IMR-90 (cell line): ENCODE data around the gene SMIM41. TPM values are rescaled to one million over a fixed set of nuclear protein-coding genes. Genes with fewer than 3 reads are reported as not detected.

Experiments used
- ATAC-seq: fragments of 200-7000 bp; cut with Tn5 transposase; 2 replicates; pipeline ENCODE4 v1.9.1; 2020; ENCODE audit warnings: low read depth, mild to moderate bottlenecking, moderate library complexity
- BruUV-seq: library from RNA; stranded (reverse); fragments of 400-500 nt; replicated peaks from 2 replicates; lab custom pipeline; 2021; lab: Mats Ljungman, UMichigan
- CTCF ChIA-PET: fragments of 300-600 bp; formaldehyde crosslinking; extraction: SDS; loops from one replicate; lab custom pipeline; 2021; ENCODE audit warnings: antibody characterized with exemption; lab: Yijun Ruan, JAX
- POLR2A ChIA-PET: fragments of 300-600 bp; sonication (Branson Sonifier 250); formaldehyde crosslinking; loops from one replicate; lab custom pipeline; 2022; ENCODE audit warnings: antibody characterized with exemption; ENCODE audit not compliant: unreplicated experiment; lab: Charles Lee
- DNase-seq: peaks from one replicate; pipeline ENCODE4 v3.0.0; 2013
- H2AFZ ChIP-seq: replicated peaks from 2 replicates; pipeline ENCODE3; 2013; ENCODE audit warnings: low read length, mild to moderate bottlenecking; ENCODE audit not compliant: poor library complexity
- H2AK5ac ChIP-seq: 2 replicates; pipeline ENCODE4 v1.6.1; 2013; ENCODE audit warnings: low read depth, low read length, inconsistent platforms
- H2AK9ac ChIP-seq: replicated peaks from 2 replicates; pipeline ENCODE3; 2013; ENCODE audit warnings: mild to moderate bottlenecking, low read depth, low read length, moderate library complexity; ENCODE audit not compliant: poor library complexity
- H2BK120ac ChIP-seq: 2 replicates; pipeline ENCODE4 v1.6.1; 2013; ENCODE audit warnings: low read depth, low read length, inconsistent platforms
- H2BK15ac ChIP-seq: 3 replicates; pipeline ENCODE4 v1.6.1; 2013; ENCODE audit warnings: low read depth, low read length, inconsistent platforms
- H2BK20ac ChIP-seq: 2 replicates; pipeline ENCODE4 v1.6.1; 2013; ENCODE audit warnings: low read depth, mild to moderate bottlenecking, inconsistent platforms, low read length, moderate library complexity
- H2BK5ac ChIP-seq: 2 replicates; pipeline ENCODE4 v1.6.1; 2013; ENCODE audit warnings: mild to moderate bottlenecking, low read depth, low read length, inconsistent platforms; ENCODE audit not compliant: poor library complexity, severe bottlenecking
- H3K14ac ChIP-seq: replicated peaks from 2 replicates; pipeline ENCODE4 v1.6.1; 2013; ENCODE audit warnings: low read depth, low read length, inconsistent platforms
- H3K18ac ChIP-seq: 2 replicates; pipeline ENCODE4 v1.6.1; 2013; ENCODE audit warnings: low read depth, low read length, control low read depth
- H3K23ac ChIP-seq: 2 replicates; pipeline ENCODE4 v1.6.1; 2013; ENCODE audit warnings: low read depth, low read length, inconsistent platforms
- H3K27ac ChIP-seq: 2 replicates; pipeline ENCODE4 v1.5.1; 2013; ENCODE audit warnings: mild to moderate bottlenecking, control low read depth, low read length; ENCODE audit not compliant: insufficient read depth
- H3K27me3 ChIP-seq: 2 replicates; pipeline ENCODE4 v1.6.1; 2013; ENCODE audit warnings: low read length; ENCODE audit not compliant: control insufficient read depth, insufficient read depth
- H3K36me3 ChIP-seq: 2 replicates; pipeline ENCODE4 v1.6.1; 2013; ENCODE audit warnings: low read length, mixed read lengths; ENCODE audit not compliant: control insufficient read depth, insufficient read depth
- H3K4ac ChIP-seq: 2 replicates; pipeline ENCODE4 v1.6.1; 2013; ENCODE audit warnings: low read depth, low read length, inconsistent platforms
- H3K4me1 ChIP-seq: 2 replicates; pipeline ENCODE4 v1.6.1; 2013; ENCODE audit warnings: low read length, mixed read lengths; ENCODE audit not compliant: control insufficient read depth, insufficient read depth
- H3K4me2 ChIP-seq: 2 replicates; pipeline ENCODE4 v1.6.1; 2013; ENCODE audit warnings: low read depth, mild to moderate bottlenecking, control low read depth, low read length, moderate library complexity
- H3K4me3 ChIP-seq: 2 replicates; pipeline ENCODE4 v1.5.1; 2013; ENCODE audit warnings: low read depth, mild to moderate bottlenecking, control low read depth, low read length, moderate library complexity; ENCODE audit not compliant: insufficient read depth
- H3K56ac ChIP-seq: 2 replicates; pipeline ENCODE4 v1.6.1; 2013; ENCODE audit warnings: low read length, inconsistent platforms; ENCODE audit not compliant: insufficient read depth; ENCODE audit errors: extremely low read depth
- H3K79me1 ChIP-seq, 2 experiments: 2 replicates each; pipeline ENCODE4 v1.6.1; 2013; ENCODE audit warnings: low read length in 2 of 2, inconsistent platforms in 1 of 2, low read depth in 1 of 2
- H3K9ac ChIP-seq: 2 replicates; pipeline ENCODE4 v1.6.1; 2013; ENCODE audit warnings: low read depth, low read length, control low read depth
- H3K9me1 ChIP-seq: 2 replicates; pipeline ENCODE4 v1.6.1; 2013; ENCODE audit warnings: low read length, inconsistent platforms; ENCODE audit not compliant: insufficient read depth
- H3K9me3 ChIP-seq: 2 replicates; pipeline ENCODE4 v1.6.1; 2013; ENCODE audit warnings: low read length; ENCODE audit not compliant: control insufficient read depth, insufficient read depth
- H4K20me1 ChIP-seq: 2 replicates; pipeline ENCODE4 v1.6.1; 2013; ENCODE audit warnings: low read length, inconsistent platforms; ENCODE audit not compliant: insufficient read depth
- H4K5ac ChIP-seq: 2 replicates; pipeline ENCODE4 v1.6.1; 2013; ENCODE audit warnings: mild to moderate bottlenecking, low read depth, low read length, control low read depth
- H4K8ac ChIP-seq, 2 experiments: 2 replicates each; pipeline ENCODE4 v1.6.1; 2013; ENCODE audit warnings: low read depth in 2 of 2, low read length in 2 of 2, control low read depth in 1 of 2, inconsistent platforms in 1 of 2
- H4K91ac ChIP-seq: 2 replicates; pipeline ENCODE4 v1.6.1; 2013; ENCODE audit warnings: low read depth, low read length, inconsistent platforms; ENCODE audit not compliant: insufficient read depth
- BHLHE40 ChIP-seq: fragments of 150-350 bp; IDR thresholded peaks from 2 replicates; pipeline ENCODE4 v1.6.1; 2016; ENCODE audit warnings: mild to moderate bottlenecking, low read depth, low read length
- CEBPB ChIP-seq: IDR thresholded peaks from 2 replicates; pipeline ENCODE4 v1.6.1; 2012; ENCODE audit warnings: low read depth, low read length, improper control_type of control experiment
- CHD1 ChIP-seq: IDR thresholded peaks from 2 replicates; pipeline ENCODE4 v1.6.1; 2012; ENCODE audit warnings: low read depth, low read length, improper control_type of control experiment
- CTCF ChIP-seq: conservative IDR thresholded peaks from 2 replicates; pipeline ENCODE4 v1.5.1; 2012; ENCODE audit warnings: mild to moderate bottlenecking, low read depth, low read length, improper control_type of control experiment
- MAFK ChIP-seq: IDR thresholded peaks from 2 replicates; pipeline ENCODE4 v1.6.1; 2012; ENCODE audit warnings: low read depth, low read length, improper control_type of control experiment
- MXI1 ChIP-seq: IDR thresholded peaks from 2 replicates; pipeline ENCODE4 v1.6.1; 2012; ENCODE audit warnings: low read depth, mild to moderate bottlenecking, low read length, moderate library complexity, borderline replicate concordance
- NFE2L2 ChIP-seq: fragments of 150-350 bp; IDR thresholded peaks from 2 replicates; pipeline ENCODE4 v1.6.1; 2016; ENCODE audit warnings: low read depth, mild to moderate bottlenecking, low read length
- POLR2A ChIP-seq: IDR thresholded peaks from 2 replicates; pipeline ENCODE4 v1.6.1; 2012; ENCODE audit warnings: mild to moderate bottlenecking, low read depth, low read length
- RAD21 ChIP-seq: IDR thresholded peaks from 2 replicates; pipeline ENCODE4 v1.6.1; 2012; ENCODE audit warnings: low read length, improper control_type of control experiment
- RCOR1 ChIP-seq: IDR thresholded peaks from 2 replicates; pipeline ENCODE4 v1.6.1; 2012; ENCODE audit warnings: mild to moderate bottlenecking, low read length, improper control_type of control experiment; ENCODE audit not compliant: insufficient replicate concordance
- RFX5 ChIP-seq: IDR thresholded peaks from 2 replicates; pipeline ENCODE4 v1.8.0; 2012; ENCODE audit warnings: low read depth, mild to moderate bottlenecking, low read length, moderate library complexity
- SMC3 ChIP-seq: fragments of 150-350 bp; IDR thresholded peaks from 2 replicates; pipeline ENCODE4 v1.6.1; 2016; ENCODE audit warnings: low read depth, mild to moderate bottlenecking, antibody characterized with exemption, low read length, moderate library complexity
- WGBS, 2 experiments: methylation state at CpG; one replicate each; pipeline versions ENCODE4 v1.1.5 to v1.1.7; 2013; ENCODE audit warnings: missing lambda C conversion rate in 2 of 2; ENCODE audit not compliant: insufficient read length in 1 of 2; ENCODE audit errors: extremely low coverage in 2 of 2; 5-methylcytosine and 5-hydroxymethylcytosine counted together
- dilution Hi-C: fragments of 300-500 bp; cut with HindIII; formaldehyde crosslinking; loops from one replicate; pipeline ENCODE4 v1.14.3; 2018; ENCODE audit warnings: low sequenced_read_pairs; ENCODE audit not compliant: unreplicated experiment
- in situ Hi-C: fragments of 300-500 bp; cut with MboI; formaldehyde crosslinking; loops from 3 replicates; pipeline ENCODE4 v1.14.3; 2019; ENCODE audit warnings: low sequenced_read_pairs, inconsistent platforms, mixed read lengths
- intact Hi-C: fragments of 100-400 bp; cut with micrococcal nuclease; formaldehyde crosslinking; loops from 2 replicates; pipeline ENCODE4 v1.10.0; 2022
- polyA plus RNA-seq, 3 experiments: library from polyadenylated mRNA; depleted of rRNA; stranded (reverse); fragments of >200 nt; gene quantifications; 2 replicates each; pipeline ENCODE4 v1.2.3, GENCODE V29; 2012; ENCODE audit warnings: low replicate concordance in 1 of 3
- total RNA-seq: library from RNA; depleted of rRNA; stranded (reverse); fragments of >200 nt; gene quantifications from 2 replicates; pipeline ENCODE4 v1.2.3, GENCODE V29; 2012
- TF ChIP-seq, protein P1 (sequence below): fragments of 150-350 bp; IDR thresholded peaks from 2 replicates; pipeline ENCODE4 v1.6.1; 2016; ENCODE audit warnings: low read depth, mild to moderate bottlenecking, low read length, moderate library complexity, borderline replicate concordance
- TF ChIP-seq, protein P2 (sequence below): fragments of 150-350 bp; IDR thresholded peaks from 2 replicates; pipeline ENCODE4 v1.6.1; 2017; ENCODE audit warnings: mild to moderate bottlenecking, antibody characterized with exemption, low read length, low read depth

Gene SMIM41
- total and polyA plus RNA-seq, 2 of the 4 experiments (the other 2 are of a cell fraction) = not detected

- WGBS, 2 experiments = no CpG with 5 or more reads among the region's 21 CpGs
- DNase-seq (peak; percentile 44), ATAC-seq (no peak)
- in situ Hi-C loops = no loop called here
- no peak overlapping the region for H4K8ac ChIP-seq
- H2BK15ac ChIP-seq = no peak overlapping the region
- peaks cover 17% of the 10 kb centered on the region for H3K4me1 ChIP-seq
- no peak overlapping the region for H2AK5ac ChIP-seq
- H3K9me1 ChIP-seq = peaks cover 12% of the 10 kb centered on the region; the same call in 1 of the 2 replicates
- H3K36me3 ChIP-seq = peaks cover 46% of the 10 kb centered on the region
- ChIA-PET CTCF (interaction anchor here (0.6 kb wide), 1 partner anchor 596 kb away, joined by 4 read pairs; no protein-coding TSS in a partner anchor), POLR2A (no interaction called here)
- H4K5ac ChIP-seq = no peak overlapping the region
- no peak overlapping the region for H3K56ac ChIP-seq
- peaks cover 46% of the 10 kb centered on the region for H4K20me1 ChIP-seq
- no peak overlapping the region for H4K91ac ChIP-seq
- no peak overlapping the region for H2AFZ ChIP-seq
- no peak overlapping the region for H3K14ac ChIP-seq
- H3K4me3 ChIP-seq = no peak overlapping the region
- dilution Hi-C loops = no loop called here
- H2BK5ac ChIP-seq = no peak overlapping the region
- H3K18ac ChIP-seq = no peak overlapping the region
- no peak overlapping the region for H3K27ac ChIP-seq
- H3K4me2 ChIP-seq = no peak overlapping the region
- no peak overlapping the region for H2AK9ac ChIP-seq
- peaks cover 0 to 50% of the 10 kb centered on the region in 2 experiments; a peak in 2 of 4 replicates for H3K79me1 ChIP-seq
- H2BK20ac ChIP-seq = no peak overlapping the region
- H3K9ac ChIP-seq = no peak overlapping the region
- no peak overlapping the region for H3K4ac ChIP-seq
- no TSS peak for BruUV-seq
- H2BK120ac ChIP-seq = no peak overlapping the region
- H3K9me3 ChIP-seq = no peaks in the 10 kb centered on the region
- intact Hi-C loops = no loop called here
- H3K27me3 ChIP-seq = no peaks in the 10 kb centered on the region
- no peak overlapping the region for H3K23ac ChIP-seq
- TF ChIP-seq SMC3 = no peak
- TF ChIP-seq, protein P1, sequence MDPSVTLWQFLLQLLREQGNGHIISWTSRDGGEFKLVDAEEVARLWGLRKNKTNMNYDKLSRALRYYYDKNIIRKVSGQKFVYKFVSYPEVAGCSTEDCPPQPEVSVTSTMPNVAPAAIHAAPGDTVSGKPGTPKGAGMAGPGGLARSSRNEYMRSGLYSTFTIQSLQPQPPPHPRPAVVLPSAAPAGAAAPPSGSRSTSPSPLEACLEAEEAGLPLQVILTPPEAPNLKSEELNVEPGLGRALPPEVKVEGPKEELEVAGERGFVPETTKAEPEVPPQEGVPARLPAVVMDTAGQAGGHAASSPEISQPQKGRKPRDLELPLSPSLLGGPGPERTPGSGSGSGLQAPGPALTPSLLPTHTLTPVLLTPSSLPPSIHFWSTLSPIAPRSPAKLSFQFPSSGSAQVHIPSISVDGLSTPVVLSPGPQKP = no peak
- TF ChIP-seq RFX5 = no peak
- TF ChIP-seq MAFK = no peak
- TF ChIP-seq CTCF = no peak
- no peak for TF ChIP-seq RAD21
- no peak for TF ChIP-seq RCOR1
- TF ChIP-seq MXI1 = no peak
- no peak for TF ChIP-seq NFE2L2
- 0 out of 2 replicates have a peak, but pooled peaks have one; percentile 11 for TF ChIP-seq BHLHE40
- TF ChIP-seq POLR2A = peak; percentile 84
- no peak; the same call in 1 of the 2 replicates for TF ChIP-seq CHD1
- no peak for TF ChIP-seq CEBPB
- TF ChIP-seq, protein P2, sequence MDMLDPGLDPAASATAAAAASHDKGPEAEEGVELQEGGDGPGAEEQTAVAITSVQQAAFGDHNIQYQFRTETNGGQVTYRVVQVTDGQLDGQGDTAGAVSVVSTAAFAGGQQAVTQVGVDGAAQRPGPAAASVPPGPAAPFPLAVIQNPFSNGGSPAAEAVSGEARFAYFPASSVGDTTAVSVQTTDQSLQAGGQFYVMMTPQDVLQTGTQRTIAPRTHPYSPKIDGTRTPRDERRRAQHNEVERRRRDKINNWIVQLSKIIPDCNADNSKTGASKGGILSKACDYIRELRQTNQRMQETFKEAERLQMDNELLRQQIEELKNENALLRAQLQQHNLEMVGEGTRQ = peak; percentile 36
These were observed 24.4 kb upstream of the SMIM41 start for GRCh38 chr12:52054833-52055730.
